NCI-H2196 treated with DMSO at 0.1 percent for 48 hours (cell line): ENCODE measurements around the gene ZNF205.
A peak's percentile ranks its signal among the peaks of the same experiment; 100 is the strongest.
"Not testable (repeated sequence)": the region's sequence is repeated elsewhere in the genome, so short reads cannot be mapped to it uniquely, and the experiment has no call there.

Experiments
- DNase-seq: peaks from one replicate; lab custom pipeline; 2025; ENCODE audit not compliant: unreplicated experiment; lab: John Stamatoyannopoulos, UW

Gene ZNF205

DNA sequence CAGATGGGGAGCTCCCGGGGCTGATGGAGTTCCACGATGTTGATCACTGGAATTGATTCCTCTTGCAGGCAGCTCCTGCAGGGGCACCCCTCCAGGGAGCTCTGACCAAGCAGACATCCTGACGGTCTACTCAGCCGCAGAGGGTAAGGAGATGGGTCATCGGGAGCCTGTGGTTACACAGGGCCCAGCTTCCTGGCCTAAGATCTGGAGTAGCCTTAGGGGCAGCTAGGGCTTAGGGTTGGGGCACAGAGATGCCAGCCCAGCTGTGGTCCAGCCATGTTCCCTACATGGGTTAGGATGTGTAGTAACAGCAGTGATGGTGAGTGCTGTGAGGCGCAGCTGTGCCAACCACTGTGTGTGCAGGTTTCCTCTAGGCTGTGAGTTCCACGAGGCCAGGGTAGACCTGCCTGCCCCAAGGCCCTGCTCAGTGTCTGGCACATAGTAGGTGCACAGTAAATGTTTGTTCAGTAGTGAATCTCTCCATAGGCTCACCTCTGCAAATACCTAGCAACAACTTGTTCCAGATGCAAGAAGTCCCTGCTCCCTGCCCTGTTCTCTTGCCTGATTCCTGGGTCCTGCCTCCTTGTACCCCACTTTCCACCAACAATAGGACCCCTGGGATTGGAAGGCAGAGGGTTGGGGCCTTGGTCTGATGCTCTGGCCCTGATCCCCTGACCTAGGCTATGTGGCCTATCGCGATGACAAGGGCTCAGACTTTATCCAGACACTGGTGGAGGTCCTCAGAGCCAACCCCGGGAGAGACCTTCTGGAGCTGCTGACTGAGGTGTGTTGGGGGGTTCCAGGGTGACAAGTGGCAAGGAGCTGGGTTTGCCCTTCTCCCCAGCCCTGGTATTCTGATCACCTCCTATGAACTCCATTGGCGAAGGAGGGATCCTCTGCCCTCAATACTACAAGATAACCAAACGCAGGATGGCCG is 36.1 kb downstream of the ZNF205 start:
- DNase-seq, result no peak

GRCh38 chr16:3149193-3149530 is 36.8 kb downstream of the ZNF205 start:
- DNase-seq, result no peak

DNA sequence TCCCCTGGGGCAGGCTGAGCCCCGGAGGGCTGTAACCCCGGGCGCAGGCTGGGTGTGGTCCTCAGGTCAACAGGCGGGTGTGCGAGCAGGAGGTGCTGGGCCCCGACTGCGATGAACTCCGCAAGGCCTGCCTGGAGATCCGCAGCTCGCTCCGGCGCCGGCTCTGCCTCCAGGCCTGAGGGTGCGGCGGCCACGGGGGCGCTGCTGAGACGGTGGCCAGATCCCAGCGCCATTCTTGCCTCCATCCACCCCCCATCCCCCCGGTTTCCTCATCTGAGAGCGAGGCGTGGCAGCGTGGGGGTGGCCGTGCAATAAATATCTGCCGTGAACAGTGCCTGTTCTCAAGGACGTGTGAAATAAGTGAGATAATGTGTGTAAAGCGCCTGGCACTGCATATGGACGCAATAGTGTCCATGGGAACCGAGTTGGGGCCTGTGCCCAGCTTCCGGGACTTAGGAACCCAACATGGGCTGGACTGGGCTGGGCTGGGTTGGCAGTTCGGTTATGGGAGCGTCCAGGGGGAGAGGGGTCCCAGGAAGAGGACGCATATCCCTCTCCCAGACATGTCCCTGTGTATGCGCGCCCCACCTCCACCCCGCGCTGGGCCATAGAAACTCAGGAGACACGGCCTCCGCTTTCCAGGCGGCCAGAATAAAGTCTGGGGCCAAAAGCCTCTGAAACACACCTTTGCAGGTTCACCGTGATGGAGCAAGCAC is 37.4 kb downstream of the ZNF205 start:
- DNase-seq, result no peak

DNA sequence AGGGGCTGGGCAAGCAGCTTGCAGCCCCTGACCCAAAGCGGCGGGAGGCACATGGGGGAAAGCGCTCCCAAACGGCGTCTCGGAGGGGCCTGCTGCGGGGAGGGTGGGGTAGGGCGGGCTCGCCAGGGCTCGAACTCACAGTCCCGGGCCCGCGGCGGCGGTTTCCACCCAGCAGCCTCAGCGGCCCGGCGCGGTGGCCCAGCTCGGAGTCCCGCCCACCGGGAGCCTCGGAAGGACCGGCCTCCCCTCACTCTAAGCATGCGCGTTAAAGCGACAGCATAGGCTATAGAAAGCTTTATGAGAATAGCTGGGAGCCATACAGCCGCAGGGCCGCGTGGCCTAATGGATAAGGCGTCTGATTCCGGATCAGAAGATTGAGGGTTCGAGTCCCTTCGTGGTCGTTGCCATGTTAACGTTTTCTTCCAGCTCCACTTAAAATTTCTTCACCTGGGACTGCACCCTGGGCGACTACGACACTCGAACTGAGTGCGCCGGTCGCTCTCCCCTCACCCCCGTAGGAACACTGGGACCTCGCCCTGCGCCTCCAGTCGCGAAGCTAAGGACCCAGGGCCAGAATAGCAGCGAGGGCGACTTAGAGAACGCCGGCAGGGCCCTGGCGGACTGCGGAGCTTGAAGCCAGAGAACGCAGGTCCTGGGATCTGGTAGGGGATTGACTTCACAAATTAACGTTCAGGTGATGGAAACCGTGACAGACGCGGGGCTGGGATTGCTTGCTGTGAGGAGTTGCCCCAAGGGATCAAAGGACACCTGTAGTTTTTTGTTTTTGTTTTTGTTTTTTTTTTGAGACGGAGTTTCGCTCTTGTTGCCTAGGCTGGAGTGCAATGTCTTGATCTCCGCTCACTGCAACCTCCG is 38.2 kb downstream of the ZNF205 start:
- peak; percentile 86 for DNase-seq

- DNase-seq, result no peak
Observed at GRCh38 chr16:3152027-3152276, 39.6 kb downstream of the ZNF205 start.

- peak; percentile 79 for DNase-seq
Observed at GRCh38 chr16:3152277-3152990, 40.0 kb downstream of the ZNF205 start.

DNA sequence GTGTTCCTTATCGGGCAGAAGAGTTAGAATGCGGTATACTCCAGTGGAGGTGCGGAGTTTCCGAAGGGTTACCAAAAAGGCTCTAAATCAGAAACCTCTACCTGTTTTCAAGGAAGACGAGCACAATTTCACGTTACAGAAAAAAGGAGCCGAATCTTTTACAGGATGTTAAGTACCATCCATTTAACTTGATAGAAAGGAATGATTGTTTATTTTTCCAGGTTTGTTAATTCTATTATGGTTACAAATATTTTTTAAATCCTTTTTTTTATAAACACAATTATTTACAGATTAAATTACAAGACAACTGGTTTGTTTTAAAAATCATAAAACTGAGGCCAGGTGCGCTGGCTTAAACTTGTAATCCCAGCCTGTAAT is 40.6 kb downstream of the ZNF205 start:
- DNase-seq, result no peak

DNA sequence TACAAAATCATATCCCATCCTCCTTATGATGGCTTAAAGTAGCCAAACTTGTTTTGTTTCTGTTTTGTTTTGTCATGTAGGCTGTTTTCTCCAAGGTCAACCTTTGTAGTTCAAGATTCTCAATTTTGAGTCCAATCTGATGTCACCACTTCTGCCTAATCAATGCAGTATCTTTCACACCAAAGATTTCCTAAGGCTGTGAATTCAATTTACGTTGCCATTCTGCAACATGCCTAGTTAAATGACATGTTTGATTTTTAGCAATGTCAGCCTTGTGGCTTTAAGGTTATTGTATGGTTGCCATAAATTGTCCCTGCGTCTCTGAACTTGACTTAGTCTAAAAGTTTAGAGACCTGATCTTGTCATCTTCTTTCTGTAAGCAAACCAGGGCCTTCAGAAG is 42.8 kb downstream of the ZNF205 start:
- no peak for DNase-seq

- DNase-seq, result no peak
Observed at GRCh38 chr16:3155972-3156371, 43.6 kb downstream of the ZNF205 start.

- DNase-seq, result no peak
Observed at GRCh38 chr16:3157229-3158025, 45.0 kb downstream of the ZNF205 start.

DNA sequence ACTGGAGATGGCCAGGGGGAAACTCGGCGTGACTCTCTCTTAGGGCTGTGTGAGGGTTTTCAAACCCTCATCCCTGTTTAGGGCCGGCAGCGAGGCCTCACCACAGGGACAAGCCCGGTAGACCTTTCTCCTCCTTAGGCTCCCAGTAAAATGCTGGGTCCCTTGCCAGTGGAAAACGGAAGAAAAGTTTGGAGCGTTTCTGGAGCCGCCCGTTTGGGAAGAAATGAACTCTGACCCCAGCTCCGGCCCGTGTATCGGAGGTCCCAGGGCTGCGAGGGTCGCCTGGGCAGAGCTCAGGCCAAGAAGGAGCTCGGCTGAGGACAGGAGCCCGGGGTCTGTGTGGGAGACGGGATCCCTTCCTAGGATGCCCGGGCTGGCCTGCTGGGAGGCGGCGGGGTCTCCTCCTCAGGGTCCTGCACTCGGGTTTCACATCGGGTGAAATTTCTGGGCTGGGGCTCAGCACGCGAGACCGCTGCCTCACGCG is 45.7 kb downstream of the ZNF205 start:
- DNase-seq, result no peak

- peak; percentile 62 for DNase-seq
Observed at GRCh38 chr16:3158510-3159314, 46.3 kb downstream of the ZNF205 start.

GRCh38 chr16:3161235-3162018 is 49.0 kb downstream of the ZNF205 start:
- DNase-seq, result no peak

GRCh38 chr16:3164121-3164991 is 52.0 kb downstream of the ZNF205 start:
- DNase-seq, result no peak

DNA sequence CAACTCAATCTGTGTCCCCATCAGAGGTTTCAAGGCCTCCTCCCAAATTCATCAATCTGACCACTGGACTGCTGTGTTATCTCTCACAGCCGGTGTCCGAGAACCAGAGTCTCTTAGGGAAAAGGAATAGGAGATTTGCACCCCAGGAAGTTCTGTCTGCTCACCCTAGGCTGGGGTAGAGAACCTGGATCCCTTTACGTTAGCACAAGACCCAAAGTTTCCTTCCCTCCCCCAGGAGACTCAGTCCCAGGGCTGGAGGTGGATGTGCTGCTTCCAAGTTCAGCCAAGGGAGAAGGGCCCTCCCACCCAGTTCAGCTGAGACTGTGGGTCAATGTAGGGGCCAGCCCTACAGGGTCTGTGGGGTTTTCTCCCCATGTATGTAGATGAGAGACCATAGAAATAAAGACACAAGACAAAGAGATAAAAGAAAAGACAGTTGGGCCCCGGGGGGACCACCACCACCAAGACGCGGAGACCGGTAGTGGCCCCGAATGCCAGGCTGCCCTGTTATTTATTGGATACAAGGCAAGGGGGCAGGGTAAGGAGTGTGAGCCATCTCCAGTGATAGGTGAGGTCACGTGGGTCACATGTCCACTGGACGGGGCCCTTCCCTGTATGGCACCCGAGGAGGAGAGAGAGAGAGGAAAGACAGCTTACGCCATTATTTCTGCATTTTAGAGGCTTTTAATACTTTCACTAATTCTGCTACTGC is 52.9 kb downstream of the ZNF205 start:
- DNase-seq, result no peak

DNA sequence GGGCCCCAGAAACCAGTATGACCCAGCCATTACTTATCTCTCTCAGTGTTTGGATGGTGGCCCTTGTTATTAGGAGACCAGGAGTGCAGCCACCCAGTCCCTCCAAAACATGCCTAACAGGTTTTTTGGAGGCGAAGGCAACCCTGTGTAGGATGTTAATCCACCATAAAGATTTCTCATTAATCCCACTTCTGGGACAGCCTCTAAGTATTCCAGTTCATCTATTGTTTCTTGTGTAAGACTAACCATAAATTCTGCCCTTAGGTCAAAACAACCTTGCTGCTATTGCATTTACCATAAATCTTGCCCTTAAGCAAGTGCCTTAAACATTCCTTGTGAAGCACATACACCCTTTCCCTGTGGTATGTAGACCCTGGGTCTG is 54.1 kb downstream of the ZNF205 start:
- no peak for DNase-seq

GRCh38 chr16:3168729-3169128 is 56.3 kb downstream of the ZNF205 start:
- DNase-seq, result not testable (repeated sequence)
